ENCODE results near the gene PPP1R13B. TPM values are rescaled to one million over a fixed set of nuclear protein-coding genes. Genes with fewer than 3 reads are reported as not detected.

The PPP1R13B gene
- total RNA-seq, 1 donor from 2014 or later: 2.5 TPM

- no peak overlapping the region for H3K27ac Mint-ChIP-seq
- no peaks in the 10 kb centered on the region for H3K27me3 Mint-ChIP-seq (ENCODE audit: insufficient read depth, low read depth)
- Histone ChIP-seq H3K79me2 (ENCODE audit: low read depth) (no peaks in the 10 kb centered on the region), H3K27ac (no peak overlapping the region), H3K9me3 (ENCODE audit: low read depth) (no peaks in the 10 kb centered on the region), H3K4me2 (no peak overlapping the region), H4K20me1 (ENCODE audit: low read depth) (no peaks in the 10 kb centered on the region), H3K4me3 (no peak overlapping the region), H3K4me1 (peaks cover 5% of the 10 kb centered on the region), H3F3A (ENCODE audit: low read depth) (no peaks in the 10 kb centered on the region), H2AFZ (replicated peaks) (no peak overlapping the region), H3K27me3 (no peaks in the 10 kb centered on the region), H3K9ac (no peak overlapping the region), H3K36me3 (no peaks in the 10 kb centered on the region)
- no peaks in the 10 kb centered on the region for H3K9me3 Mint-ChIP-seq
- TF ChIP-seq CTCF (IDR thresholded peaks at IDR 0.05) (no peak), EZH2 (IDR thresholded peaks at IDR 0.05) (no peak)
- H3K36me3 Mint-ChIP-seq: peaks cover 9% of the 10 kb centered on the region
- H3K4me3 Mint-ChIP-seq: no peak overlapping the region
- H3K4me1 Mint-ChIP-seq: no peaks in the 10 kb centered on the region
- no peak for DNase-seq (ENCODE audit: low spot score)
These were observed 103.7 kb downstream of the PPP1R13B start for GRCh38 chr14:103743691-103744090.

GRCh38 chr14:103742499-103743255, 104.7 kb downstream of the PPP1R13B start:
- H3K4me3 ChIP-seq: no peak overlapping the region
- H3K27ac Mint-ChIP-seq: no peak overlapping the region
- H3K4me1 ChIP-seq: peaks cover 5% of the 10 kb centered on the region
- no peak for DNase-seq (ENCODE audit: low spot score)
- no peak overlapping the region for H3K4me2 ChIP-seq
- no peak overlapping the region for H3K9ac ChIP-seq
- H3K9me3 ChIP-seq (ENCODE audit: low read depth): no peaks in the 10 kb centered on the region
- no peak overlapping the region for H3K27ac ChIP-seq
- H4K20me1 ChIP-seq (ENCODE audit: low read depth): no peaks in the 10 kb centered on the region
- TF ChIP-seq EZH2 (IDR thresholded peaks at IDR 0.05) (no peak), EZH2phosphoT487 (IDR thresholded peaks at IDR 0.05) (no peak), CTCF (IDR thresholded peaks at IDR 0.05) (no peak)
- no peaks in the 10 kb centered on the region for H3K9me3 Mint-ChIP-seq
- H3K79me2 ChIP-seq (ENCODE audit: low read depth): no peaks in the 10 kb centered on the region
- H3K36me3 Mint-ChIP-seq: peaks cover 15% of the 10 kb centered on the region
- H3K27me3 Mint-ChIP-seq (ENCODE audit: insufficient read depth, low read depth): peaks cover 2% of the 10 kb centered on the region
- peaks cover 4% of the 10 kb centered on the region for H3K4me1 Mint-ChIP-seq
- no peaks in the 10 kb centered on the region for H3K36me3 ChIP-seq
- H3K27me3 ChIP-seq: no peaks in the 10 kb centered on the region
- H2AFZ ChIP-seq (replicated peaks): no peak overlapping the region
- H3F3A ChIP-seq (ENCODE audit: low read depth): no peaks in the 10 kb centered on the region
- no peak overlapping the region for H3K4me3 Mint-ChIP-seq

GRCh38 chr14:103741876-103742275, 105.5 kb downstream of the PPP1R13B start:
- H3K79me2 ChIP-seq (ENCODE audit: low read depth): no peaks in the 10 kb centered on the region
- no peaks in the 10 kb centered on the region for H3F3A ChIP-seq (ENCODE audit: low read depth)
- Mint-ChIP-seq H3K27me3 (ENCODE audit: insufficient read depth, low read depth) (peaks cover 2% of the 10 kb centered on the region), H3K27ac (no peak overlapping the region), H3K4me3 (no peak overlapping the region), H3K9me3 (no peaks in the 10 kb centered on the region), H3K36me3 (peaks cover 15% of the 10 kb centered on the region), H3K4me1 (peaks cover 4% of the 10 kb centered on the region)
- no peaks in the 10 kb centered on the region for H3K36me3 ChIP-seq
- TF ChIP-seq EZH2 (IDR thresholded peaks at IDR 0.05) (no peak), CTCF (IDR thresholded peaks at IDR 0.05) (no peak), EZH2phosphoT487 (IDR thresholded peaks at IDR 0.05) (no peak)
- H3K9ac ChIP-seq: no peak overlapping the region
- no peak for DNase-seq (ENCODE audit: low spot score)
- no peaks in the 10 kb centered on the region for H3K27me3 ChIP-seq
- H3K4me1 ChIP-seq: peaks cover 5% of the 10 kb centered on the region
- H3K4me2 ChIP-seq: no peak overlapping the region
- no peaks in the 10 kb centered on the region for H4K20me1 ChIP-seq (ENCODE audit: low read depth)
- no peak overlapping the region for H2AFZ ChIP-seq (replicated peaks)
- no peaks in the 10 kb centered on the region for H3K9me3 ChIP-seq (ENCODE audit: low read depth)
- H3K4me3 ChIP-seq: no peak overlapping the region
- H3K27ac ChIP-seq: no peak overlapping the region
